NCI-H146 treated with DMSO at 0.1 percent for 48 hours (cell line): ENCODE results near the gene PDE6B.
A peak's percentile ranks its signal among the peaks of the same experiment; 100 is the strongest.
"Not testable (repeated sequence)": the region's sequence is repeated elsewhere in the genome, so short reads cannot be mapped to it uniquely, and the experiment has no call there.

ENCODE experiments used
- DNase-seq: peaks from one replicate; lab custom pipeline; 2025; ENCODE audit not compliant: unreplicated experiment; lab: John Stamatoyannopoulos, UW

PDE6B gene

DNA sequence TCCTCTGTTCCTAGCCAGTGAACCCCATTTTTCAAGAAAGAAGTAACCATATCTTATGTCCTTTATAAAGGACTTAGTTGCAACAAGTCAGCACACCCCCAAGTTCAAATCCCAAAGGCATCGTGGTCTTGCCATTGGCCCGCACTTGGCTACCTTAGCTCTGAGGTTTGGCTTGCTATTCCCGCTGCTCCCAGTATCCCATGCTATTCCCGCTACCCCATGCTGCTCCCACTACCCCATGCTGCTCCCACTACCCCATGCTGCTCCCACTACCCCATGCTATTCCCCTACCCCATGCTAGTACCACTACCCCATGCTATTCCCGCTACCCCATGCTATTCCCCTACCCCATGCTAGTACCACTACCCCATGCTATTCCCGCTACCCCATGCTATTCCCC, 42.8 kb downstream of the PDE6B start:
- DNase-seq: not testable (repeated sequence)

DNA sequence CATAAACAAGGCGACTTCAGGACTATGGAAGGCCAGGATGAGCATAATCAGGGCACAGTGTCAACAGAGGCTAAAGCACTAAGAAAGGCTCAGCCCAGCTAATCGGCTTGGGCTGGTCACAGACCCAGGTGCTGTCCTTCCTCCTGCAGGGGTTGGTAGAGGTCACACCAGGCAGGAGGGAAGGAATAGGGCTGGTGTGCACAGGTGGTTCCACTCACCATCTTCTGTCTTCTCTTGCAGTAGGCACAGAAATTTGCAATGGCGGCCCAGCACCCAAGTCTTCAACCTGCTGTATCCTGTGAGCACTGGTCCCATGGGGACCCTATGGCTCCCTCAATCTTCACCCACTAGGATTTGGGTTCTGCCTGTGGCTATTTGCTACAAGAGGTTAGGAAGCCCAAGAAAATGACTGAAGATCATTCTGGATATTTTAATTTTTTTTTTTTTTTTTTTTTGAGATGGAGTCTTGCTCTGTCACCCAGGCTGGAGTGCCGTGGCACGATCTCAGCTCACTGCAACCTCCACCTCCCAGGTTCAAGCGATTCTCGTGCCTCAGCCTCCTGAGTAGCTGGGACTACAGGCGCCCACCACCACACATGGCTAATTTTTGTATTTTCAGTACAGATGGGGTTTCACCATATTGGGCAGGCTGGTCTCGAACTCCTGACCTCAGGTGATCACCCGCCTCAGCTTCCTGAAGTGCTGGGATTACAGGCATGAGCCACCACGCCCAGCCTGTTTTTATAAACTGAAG, 44.6 kb downstream of the PDE6B start:
- DNase-seq: not testable (repeated sequence)

DNA sequence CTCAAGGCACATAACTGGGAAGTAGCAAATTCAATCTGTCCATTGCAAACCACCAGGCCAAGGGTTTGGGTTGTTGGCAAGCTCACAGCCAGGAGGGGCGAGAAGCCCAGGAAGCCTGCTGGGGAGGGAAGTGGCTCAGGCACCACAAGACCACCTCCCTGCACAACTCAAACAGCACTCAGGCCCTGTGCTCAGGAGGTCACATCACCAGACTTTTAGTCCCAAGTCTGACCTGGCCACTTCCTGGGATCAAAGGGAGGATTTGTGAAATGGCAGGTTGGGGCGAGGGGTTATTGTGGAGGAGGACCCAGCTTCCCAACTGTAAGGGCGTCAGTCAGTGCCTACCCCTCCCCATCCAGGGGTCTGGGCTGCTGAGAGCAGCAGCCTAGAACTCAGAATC, 46.4 kb downstream of the PDE6B start:
- DNase-seq: no peak

DNA sequence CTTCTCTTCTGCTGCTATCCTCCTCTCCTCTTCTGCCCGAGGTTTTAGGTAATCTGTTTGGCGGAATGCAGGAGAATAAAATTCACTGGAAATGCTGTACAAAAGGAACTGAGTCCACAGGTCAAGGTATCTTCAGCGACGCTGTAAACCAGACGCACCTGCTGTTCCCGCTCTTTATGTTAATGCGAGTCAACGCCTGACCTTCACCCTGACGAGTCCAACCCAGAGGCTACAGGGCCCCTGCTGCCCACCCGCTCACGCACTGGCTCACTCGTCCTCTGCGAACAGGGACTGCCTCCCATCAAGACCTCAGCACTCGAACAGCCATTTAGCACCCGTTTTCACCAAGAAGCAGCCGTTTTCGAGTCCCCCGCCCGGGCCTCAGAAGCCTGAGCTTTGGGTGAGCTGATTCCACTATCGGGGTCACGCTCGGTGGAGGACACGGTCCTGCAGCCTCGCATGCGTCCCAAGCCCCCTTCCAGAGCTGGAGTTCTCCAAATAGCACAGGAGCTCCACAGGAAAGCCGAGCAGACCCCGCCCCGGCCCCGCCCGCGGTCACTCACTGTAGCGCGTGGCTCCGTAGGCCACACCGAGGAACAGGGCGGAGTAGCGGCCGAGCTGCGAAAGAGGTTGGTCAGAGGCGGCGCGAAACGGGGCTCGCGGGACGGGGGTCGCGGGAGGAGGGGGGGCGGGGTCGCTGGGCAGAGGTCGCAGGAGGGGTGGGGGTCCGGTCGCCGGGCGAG, 48.1 kb downstream of the PDE6B start:
- no peak for DNase-seq

DNA sequence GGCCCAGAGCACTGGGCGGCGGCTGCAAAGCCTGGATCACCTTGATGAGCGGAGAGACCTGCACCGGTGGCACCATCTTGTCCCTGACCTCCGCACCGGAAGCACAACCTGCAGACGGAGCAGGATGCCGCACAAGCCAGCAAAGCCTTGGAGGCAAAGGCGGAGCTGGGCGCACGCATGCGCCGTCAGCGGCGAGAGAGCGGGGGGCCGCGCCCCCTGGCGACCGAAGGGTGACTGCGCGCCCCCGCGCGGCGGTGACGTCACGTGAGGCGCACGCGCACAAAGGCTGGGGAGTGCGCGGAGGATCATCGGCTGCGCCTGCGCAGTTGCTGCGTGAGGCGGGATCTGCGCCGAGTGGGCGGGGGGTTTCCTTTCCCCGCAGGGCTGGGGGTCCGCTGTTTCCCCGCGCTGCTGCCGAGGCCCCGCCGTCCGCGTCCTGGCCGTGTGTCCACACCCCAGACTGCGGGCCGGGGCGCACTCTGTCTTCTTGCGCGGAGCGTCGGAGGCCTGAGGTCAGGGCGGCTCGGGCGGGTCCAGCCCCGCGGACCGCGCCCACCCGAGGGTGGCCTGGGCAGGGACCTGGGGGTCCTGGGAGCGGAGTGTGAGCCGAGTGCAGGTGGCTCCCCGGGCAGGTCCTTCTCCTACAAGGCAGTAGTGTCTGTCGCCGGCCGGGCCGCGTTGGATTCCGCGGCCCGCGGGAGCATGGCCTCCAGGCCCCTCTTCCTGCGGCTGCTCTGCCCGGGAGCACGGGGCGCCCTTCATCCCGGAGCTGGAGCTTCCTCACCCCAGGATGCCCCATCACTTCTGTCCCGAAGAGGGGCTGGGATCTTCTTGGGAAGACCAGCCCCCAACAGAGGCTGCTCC, 49.0 kb downstream of the PDE6B start, which contains the start of the genes ATP5ME and MYL5:
TSS of gene ATP5ME (minus strand) at position 105 of the 864 bp plus-strand sequence. CDS start at position 76, 29 bp downstream.
TSS of gene MYL5 (plus strand) at position 371 of the 864 bp plus-strand sequence. CDS start 3,485 bp downstream, outside the sequence.
- DNase-seq: peak; percentile 80

DNA sequence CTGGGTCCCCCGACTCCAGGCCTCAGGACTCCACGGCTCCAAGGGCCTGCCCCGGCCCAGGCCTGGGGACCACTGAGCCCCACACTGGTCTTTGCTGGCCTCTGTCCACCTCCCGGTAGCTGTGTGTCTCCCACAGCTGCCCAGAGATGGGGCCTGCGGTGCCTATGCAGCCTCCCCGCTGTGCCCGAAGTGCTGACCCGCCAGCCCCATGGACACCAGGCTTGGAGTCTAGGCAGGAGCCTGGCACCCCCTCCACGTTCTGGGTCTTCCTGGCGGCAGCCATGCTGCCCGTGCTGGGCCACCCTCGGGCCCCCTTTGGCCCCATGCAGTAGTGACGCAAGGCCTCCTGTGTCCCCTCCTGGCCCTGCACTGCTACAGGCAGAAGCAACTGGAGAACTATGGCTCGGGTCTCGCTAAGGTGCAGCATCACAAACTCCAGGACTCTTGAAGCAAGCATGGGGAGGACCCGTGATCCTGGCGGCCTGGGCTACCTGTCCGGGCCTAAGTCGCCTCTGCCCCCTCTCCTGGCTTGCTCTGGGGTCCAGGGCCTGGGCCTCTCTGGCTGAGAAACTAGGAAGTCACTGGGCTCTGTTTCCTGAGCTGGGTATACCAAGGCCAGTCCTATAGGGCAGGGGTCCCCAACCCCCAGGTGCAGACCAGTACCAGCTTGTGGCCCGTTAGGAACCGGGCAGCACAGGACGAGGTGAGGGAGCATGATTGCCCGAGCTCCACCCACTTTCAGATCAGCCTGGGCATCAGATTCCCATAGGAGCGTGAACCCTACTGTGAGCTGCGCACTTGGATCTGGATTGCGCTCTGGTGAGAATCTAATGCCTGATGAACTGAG, 49.9 kb downstream of the PDE6B start:
- DNase-seq: no peak

DNA sequence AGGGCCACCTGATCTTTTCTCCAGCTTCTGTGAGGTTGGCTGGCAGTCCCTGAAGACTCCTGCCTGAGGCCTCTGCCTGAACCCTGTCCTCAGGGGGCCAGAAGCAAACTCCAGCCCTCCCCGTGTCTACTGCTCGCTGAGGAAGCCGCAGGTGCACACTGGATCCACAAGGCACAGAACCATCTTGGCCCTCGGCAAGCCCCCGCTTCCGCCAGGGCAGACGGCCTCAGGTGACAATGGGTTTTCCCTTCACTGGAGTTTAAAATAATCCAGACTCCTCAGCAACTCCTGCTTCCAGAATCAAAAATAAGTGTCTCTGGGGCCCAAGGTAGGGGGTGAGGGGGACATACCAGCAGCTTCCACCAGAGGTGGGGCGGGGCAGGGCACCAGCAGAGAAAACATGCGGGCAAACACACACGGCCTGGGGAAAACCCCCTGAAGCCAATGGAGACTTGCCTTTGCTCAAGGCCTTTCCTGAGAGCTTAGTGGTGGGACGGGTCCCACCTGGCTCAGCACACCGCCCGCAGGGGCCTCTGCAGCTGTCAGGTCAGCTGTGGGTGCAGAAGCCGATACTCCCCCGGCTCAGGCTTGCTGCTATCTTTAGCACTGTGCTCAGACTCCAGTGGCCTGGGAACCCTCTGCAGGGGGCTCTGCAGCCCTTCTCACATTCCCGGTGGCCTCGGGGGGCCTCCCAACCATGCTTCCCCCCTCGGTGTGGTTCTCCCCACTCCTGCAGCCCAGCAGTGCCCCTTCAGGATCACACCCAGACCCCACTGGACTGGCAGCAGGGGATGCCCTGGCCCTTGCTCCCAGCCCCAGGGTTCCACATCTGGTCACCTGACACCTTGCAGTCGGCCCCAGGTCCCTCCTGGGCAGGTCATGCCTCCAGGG, 50.9 kb downstream of the PDE6B start:
- DNase-seq: no peak

DNA sequence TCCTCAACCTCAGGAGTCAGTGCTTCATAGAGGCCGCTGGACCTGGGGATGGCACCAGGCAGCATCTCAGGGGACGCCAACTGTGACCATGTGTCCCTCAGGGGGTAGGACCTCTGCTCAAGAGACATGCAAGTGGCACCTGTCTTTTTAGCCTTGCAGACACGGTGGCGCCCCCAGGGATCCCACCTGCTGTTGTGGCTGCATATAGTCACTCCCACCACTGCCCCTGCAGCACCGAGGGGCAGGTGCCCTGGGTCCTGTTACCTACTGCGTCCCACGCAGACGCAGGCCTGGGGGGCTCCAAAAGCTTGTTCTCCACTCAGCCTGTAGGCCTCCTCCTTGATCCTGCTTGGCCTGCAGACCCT, 51.5 kb downstream of the PDE6B start:
- DNase-seq: no peak

DNA sequence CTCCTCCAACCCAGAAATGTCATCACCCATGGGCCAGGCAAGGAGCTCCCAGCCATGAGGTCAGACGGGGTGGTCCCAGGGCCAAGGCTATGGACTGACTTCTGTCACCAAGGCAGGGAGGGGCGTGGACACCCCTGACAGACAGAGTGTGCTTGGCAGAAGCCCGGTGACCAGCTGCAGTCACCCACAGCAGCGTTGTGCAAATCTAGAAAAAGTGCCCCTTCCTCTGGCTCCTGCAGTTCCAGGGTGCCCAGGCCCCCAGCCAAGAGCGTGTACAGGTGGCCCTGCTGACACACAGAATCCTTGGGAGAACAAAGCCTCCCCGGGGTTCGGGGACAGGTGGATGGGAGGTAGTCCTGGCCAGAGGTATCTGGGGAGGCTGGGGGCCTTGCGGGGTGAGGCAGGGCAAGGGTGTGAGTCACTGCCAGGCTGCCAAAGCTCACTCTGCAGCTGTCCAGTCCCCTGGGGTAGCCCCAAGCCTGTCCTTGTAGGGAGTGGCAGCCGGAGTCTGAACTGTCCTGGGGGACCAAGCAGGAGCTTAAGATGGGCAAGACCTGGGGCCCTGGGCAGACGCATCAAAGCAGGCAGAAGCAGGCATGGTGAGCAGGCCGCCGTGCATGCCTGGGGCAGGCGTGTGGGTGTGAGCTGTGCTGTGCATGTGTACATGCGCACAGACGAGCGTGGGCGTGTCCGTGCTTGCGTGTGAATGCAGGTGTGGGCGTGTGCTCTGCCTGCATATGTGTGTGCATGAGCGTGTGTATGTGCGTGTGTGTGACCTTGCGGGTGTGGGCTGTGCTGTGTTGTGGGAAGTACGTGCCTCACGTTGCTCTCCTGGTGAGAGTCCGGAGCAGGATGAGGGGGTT, 52.3 kb downstream of the PDE6B start:
- DNase-seq: peak; percentile 48

DNA sequence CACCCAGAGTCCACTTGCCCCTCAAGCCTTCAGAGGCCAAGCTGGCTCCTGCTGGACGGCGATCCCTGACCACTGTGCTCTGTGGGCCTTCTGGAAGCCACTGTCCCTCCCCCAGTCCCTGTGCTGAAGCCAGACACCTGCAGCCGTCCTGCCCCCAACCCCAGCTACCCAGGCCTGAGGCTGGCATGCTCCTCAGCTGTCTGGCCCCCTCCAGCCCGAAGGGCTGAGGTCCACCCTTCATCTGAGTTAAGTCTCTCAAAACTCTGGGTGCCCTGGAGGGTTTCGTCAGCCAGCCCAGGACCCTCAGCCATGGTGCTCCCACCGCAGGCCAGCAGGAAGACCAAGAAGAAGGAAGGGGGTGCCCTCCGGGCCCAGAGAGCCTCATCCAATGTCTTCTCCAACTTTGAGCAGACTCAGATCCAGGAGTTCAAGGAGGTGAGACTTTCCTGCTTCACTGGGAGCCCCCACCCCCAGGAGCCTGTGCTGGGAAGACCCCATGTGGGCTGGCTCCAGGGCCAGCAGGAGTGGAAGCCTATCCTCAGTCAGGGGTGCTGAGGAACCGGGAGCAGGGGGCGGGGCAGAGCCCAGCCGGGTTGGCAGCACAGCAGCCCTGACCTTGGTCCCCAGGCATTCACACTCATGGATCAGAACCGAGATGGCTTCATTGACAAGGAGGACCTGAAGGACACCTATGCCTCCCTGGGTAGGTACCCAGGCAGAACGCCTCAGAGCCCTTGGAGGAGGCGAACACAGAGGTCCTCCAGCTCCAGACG, 53.1 kb downstream of the PDE6B start:
- no peak for DNase-seq

DNA sequence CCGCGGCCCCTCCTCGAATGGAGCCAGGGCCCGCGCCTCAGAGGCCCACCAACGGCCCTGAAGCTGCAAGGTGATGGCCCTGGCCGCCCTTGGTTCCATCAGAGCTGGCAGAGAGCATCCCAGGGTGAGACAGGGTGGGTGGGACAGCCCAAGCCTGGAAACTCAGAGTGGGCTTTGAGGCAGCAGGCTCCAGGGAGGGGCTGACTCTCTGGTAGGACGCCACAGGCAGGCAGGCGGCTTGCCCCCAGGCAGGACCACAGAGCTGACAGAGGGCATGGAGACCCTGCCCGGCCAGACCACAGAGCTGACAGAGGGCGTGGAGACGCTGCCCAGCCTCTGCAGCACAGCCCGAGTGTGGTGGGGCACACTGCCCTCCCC, 53.7 kb downstream of the PDE6B start:
- no peak for DNase-seq

DNA sequence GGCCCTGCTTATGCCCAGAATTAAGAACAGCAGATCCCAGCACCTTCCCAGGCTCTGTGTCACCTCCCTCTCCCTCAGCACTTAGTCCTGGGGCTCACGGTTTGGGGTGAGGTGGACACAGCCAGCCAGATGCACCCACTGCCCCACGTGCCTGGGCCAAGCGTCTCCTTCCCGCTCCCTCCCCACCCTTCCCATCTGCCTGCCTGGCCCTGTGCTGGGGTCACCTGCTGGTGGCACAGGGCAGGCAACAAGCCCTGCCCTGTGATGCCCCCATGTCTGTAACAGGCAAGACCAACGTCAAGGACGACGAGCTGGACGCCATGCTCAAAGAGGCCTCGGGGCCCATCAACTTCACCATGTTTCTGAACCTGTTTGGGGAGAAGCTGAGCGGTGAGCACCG, 54.3 kb downstream of the PDE6B start:
- DNase-seq: no peak

DNA sequence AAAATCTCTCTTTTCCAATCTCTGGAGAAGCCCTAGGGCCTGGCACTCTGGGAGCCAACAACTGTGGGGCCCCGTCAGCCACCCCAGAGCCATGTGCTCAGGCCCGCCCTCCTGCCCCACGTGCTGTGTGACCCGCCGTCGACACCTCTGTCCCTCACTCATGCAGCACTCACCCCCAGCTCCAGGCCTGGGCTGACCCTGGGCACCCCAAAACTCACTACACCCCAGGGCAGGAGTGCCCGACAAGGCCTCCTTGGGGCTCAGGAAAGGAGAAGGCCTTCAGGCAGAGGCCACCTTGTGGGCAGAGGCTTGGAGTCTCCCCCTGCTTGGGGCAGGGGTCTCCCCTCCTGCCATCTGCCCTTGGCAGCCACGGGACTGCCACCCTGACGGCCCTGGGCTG, 54.7 kb downstream of the PDE6B start:
- no peak for DNase-seq

DNA sequence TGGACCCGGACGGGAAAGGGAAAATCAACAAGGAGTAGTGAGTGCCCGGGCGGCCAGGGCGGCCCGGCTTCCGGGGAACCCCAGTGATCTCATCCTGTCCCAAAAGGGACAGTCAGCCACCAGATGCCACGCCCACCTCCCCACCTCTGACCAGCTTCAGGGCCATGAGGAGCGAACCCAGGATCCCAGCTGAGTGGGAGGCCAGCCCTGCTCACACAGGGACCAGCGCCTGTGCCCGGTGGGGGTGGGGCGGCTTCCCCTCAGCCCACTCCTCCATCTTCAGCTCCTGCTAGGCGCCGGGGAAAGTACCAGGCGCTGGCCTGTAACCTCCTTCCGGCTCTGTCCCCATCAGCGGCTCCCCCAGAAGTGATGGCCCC, 55.2 kb downstream of the PDE6B start:
- DNase-seq: no peak

DNA sequence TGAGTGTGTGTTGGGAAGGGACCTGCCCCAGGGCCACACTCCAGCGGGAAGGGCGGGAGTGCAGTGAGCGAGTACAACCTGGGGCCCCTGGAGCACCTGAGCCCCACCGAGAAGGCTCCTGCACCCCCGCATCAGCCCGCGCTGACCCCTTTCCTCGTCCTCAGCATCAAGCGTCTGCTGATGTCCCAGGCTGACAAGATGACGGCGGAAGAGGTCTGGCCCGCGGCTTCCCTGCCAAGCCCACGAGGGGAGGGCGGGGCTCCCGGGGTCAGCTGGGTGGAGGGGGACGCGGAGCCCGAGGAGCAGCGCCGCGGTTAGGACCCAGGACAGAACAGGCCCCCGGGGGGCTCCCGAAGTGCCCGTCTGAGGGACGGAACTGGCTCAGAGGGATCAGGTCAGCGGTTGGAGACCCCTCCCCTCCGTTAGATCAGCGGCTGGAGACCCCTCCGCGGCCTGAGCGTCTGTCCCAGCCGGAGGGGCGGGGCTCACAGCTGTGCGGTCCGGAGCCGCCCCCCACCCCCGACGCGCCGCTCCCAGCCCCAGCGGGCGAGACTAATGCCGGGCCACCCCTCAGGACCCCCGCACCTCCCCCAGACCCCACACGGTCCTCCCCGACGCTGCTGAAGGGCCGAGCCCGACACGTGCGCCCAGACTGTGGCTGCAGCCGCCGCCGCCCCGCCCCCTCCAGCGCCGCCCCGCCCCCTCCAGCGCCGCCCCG, 55.7 kb downstream of the PDE6B start:
- no peak for DNase-seq

DNA sequence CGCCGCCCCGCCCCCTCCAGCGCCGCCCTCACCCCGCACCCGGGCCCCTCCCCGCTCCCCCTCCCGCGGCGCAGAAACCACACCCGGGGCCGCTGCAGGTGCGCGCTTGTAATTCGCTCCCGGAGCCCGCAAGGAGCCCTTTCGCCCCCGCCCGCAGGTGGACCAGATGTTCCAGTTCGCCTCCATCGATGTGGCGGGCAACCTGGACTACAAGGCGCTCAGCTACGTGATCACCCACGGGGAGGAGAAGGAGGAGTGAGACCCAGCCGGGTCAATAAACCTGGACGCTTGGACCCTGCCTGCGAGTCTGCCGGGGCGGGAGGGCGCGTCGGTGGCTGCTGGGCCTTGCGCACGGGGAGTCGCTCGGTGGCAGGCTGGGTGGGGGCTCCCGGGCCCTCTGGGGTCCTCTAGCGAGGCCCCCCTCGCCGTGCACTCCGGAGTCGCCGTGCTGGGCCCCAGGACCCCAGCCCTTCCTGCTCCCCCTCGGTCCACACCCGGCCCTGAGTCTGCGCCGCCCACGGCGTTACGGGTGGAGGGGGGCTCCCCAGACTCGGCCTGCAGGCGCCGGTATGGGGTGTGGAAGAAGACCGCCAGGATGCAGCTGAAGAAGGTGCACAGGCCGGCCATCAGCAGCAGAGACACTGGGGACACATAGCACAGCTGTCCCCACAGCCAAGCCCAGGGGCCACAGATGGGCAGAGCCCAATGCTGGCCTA, 56.5 kb downstream of the PDE6B start:
- peak; percentile 64 for DNase-seq
